ENCODE data around the gene ATXN1. TPM values are rescaled to one million over a fixed set of nuclear protein-coding genes. Genes with fewer than 3 reads are reported as not detected.
"Not testable (repeated sequence)": the region's sequence is repeated elsewhere in the genome, so short reads cannot be mapped to it uniquely, and the experiment has no call there.

The ATXN1 gene
- total RNA-seq, 1 donor from 2014 or later = 23.7 TPM

- DNase-seq (ENCODE audit: extremely low read depth, low read depth, low spot score) = not testable (repeated sequence)
Observed at GRCh38 chr6:16378360-16378759, 382.9 kb downstream of the ATXN1 start.

- DNase-seq (ENCODE audit: extremely low read depth, low read depth, low spot score) = no peak
Observed at GRCh38 chr6:16377470-16377869, 383.8 kb downstream of the ATXN1 start.

- DNase-seq (ENCODE audit: extremely low read depth, low read depth, low spot score) = no peak
Observed at GRCh38 chr6:16375843-16376242, 385.4 kb downstream of the ATXN1 start.

GRCh38 chr6:16375206-16375605 lies 386.1 kb downstream of the ATXN1 start:
- DNase-seq (ENCODE audit: extremely low read depth, low read depth, low spot score) = no peak

- DNase-seq (ENCODE audit: extremely low read depth, low read depth, low spot score) = no peak
Observed at GRCh38 chr6:16374461-16375200, 386.6 kb downstream of the ATXN1 start.

GRCh38 chr6:16374016-16374415 lies 387.2 kb downstream of the ATXN1 start:
- no peak for DNase-seq (ENCODE audit: extremely low read depth, low read depth, low spot score)

- peak; percentile 31 for DNase-seq (ENCODE audit: extremely low read depth, low read depth, low spot score)
Observed at GRCh38 chr6:16372029-16372776, 389.1 kb downstream of the ATXN1 start.

- DNase-seq (ENCODE audit: extremely low read depth, low read depth, low spot score) = no peak
Observed at GRCh38 chr6:16371401-16371800, 389.9 kb downstream of the ATXN1 start.

- DNase-seq (ENCODE audit: extremely low read depth, low read depth, low spot score) = no peak
Observed at GRCh38 chr6:16370943-16371342, 390.3 kb downstream of the ATXN1 start.

- DNase-seq (ENCODE audit: extremely low read depth, low read depth, low spot score) = no peak
Observed at GRCh38 chr6:16369989-16370388, 391.3 kb downstream of the ATXN1 start.

- DNase-seq (ENCODE audit: extremely low read depth, low read depth, low spot score) = no peak
Observed at GRCh38 chr6:16369140-16369745, 392.0 kb downstream of the ATXN1 start.

- no peak for DNase-seq (ENCODE audit: extremely low read depth, low read depth, low spot score)
Observed at GRCh38 chr6:16367571-16367970, 393.7 kb downstream of the ATXN1 start.

- no peak for DNase-seq (ENCODE audit: extremely low read depth, low read depth, low spot score)
Observed at GRCh38 chr6:16363749-16364148, 397.5 kb downstream of the ATXN1 start.

GRCh38 chr6:16362819-16363589 lies 398.3 kb downstream of the ATXN1 start:
- DNase-seq (ENCODE audit: extremely low read depth, low read depth, low spot score) = no peak

- no peak for DNase-seq (ENCODE audit: extremely low read depth, low read depth, low spot score)
Observed at GRCh38 chr6:16362296-16362695, 399.0 kb downstream of the ATXN1 start.

- no peak for DNase-seq (ENCODE audit: extremely low read depth, low read depth, low spot score)
Observed at GRCh38 chr6:16361861-16362260, 399.4 kb downstream of the ATXN1 start.

GRCh38 chr6:16361121-16361520 lies 400.1 kb downstream of the ATXN1 start:
- no peak for DNase-seq (ENCODE audit: extremely low read depth, low read depth, low spot score)

GRCh38 chr6:16360365-16360764 lies 400.9 kb downstream of the ATXN1 start:
- no peak for DNase-seq (ENCODE audit: extremely low read depth, low read depth, low spot score)

- DNase-seq (ENCODE audit: extremely low read depth, low read depth, low spot score) = no peak
Observed at GRCh38 chr6:16359563-16359962, 401.7 kb downstream of the ATXN1 start.

GRCh38 chr6:16358531-16359138 lies 402.6 kb downstream of the ATXN1 start:
- DNase-seq (ENCODE audit: extremely low read depth, low read depth, low spot score) = no peak
